ENCODE data around the gene CAMKV.
A peak's percentile ranks its signal among the peaks of the same experiment; 100 is the strongest.
"Not testable (repeated sequence)": the region's sequence is repeated elsewhere in the genome, so short reads cannot be mapped to it uniquely, and the experiment has no call there.

Gene CAMKV

DNA sequence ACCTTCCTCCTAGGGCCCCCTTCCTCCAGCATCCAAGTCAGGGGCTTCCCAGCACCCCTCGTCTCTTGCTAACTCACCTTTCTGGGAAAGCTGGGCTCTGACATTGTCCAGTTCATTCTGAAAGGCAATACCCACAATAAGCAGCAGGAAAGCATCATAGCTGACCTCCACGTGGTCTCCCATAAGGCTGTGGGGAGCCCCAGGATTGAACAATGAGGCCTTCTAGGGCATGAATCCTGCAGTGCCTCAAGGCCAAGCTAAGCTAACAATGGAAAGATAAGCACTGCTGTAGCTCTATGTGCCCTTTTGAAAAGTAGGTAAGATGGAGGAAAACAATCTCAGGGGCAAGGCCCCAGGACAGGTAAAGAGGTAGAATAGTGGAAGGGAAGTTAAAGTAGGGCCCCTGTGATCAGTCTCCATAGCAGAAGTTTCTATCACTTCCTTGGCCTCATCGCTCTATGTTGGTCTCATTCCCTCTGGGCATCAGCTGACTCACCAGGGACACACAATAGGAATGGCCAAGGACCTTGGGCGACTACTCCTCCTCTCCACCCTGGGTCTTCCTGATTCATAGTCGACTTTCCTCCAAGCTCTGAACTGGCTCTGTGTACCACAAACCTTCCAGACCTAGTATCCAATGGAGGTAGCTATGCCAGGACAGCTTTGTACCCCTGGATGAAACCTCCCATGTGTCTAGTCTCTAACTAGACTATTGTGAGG is 25.1 kb downstream of the CAMKV start:
- no peak for DNase-seq

DNA sequence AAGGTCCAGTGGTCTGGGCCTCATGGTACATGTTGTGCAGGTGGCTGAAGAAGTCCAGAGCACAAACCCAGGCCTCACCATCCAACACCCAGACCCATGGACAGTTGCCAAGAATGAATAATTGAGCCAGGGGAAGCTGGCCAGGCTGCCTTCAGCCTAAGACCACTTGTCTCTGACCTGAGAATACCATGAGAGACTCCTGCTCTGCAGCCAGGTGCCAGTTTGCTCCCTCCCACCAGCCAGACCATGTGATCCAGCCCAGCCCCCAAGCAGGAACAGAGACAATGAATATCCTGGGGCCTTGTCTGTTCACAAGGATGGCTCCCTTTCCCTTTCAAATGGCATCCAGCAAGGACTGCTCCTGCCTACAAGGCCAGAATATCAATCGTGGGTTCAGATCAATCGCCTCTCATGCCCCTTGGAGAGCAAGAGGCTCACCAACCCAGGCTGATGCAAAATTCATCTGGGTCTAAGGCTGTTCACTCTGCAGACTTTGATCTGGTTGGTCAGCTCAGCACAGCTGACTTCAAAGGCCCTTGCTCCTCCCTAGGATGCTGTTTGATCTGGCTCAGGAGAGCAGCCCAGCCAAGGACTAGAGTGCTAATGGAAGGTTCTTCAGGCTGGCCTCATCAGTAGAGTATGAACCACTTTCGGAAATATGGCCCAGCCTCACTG is 26.7 kb downstream of the CAMKV start:
- no peak for DNase-seq

DNA sequence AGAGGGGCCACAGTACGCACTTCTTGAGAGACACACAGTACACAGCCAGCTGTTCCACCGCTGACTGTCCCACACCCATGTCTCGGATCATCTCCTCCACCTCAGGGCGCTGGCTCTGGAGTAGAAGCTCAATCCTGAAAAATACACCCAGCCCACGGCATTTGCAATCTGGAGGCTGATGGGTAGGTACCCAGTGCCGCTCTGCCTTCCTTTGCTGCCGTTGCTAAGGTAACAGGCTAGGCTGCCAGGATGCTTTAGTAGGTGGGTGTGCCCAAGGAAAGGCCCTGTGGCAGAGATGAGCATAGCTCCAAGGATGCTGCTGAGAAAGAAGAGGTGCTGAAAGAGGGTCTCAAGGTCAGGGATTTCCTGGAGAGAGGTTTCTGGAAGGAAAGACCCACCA is 27.9 kb downstream of the CAMKV start:
- no peak for DNase-seq

DNA sequence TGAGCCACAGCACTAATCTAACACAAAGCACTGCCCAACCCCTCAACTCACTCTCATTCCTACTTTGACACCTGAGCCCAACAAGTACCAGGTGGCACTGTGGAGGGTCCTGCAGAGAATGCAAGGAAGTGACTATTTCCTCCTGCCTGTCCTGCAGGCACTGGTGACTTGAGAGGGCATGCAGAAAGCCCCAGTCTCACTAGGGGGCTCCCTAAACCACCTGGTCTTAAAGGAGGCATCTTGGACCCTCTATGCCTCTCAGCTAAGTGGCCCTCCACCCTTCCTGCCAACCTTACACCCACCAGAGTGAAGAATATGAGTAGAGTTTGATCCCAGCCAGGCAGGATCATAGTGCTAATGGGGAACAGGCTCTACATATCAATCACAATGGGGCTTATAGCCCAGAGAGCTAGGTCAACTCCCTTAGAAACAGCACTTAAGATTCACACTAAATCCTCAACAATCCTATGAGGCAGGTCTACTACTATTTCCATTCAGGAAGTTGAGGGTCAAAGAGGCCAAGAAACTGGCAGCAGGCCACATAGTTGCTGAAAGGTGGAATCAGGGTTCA is 28.5 kb downstream of the CAMKV start:
- DNase-seq, result no peak

DNA sequence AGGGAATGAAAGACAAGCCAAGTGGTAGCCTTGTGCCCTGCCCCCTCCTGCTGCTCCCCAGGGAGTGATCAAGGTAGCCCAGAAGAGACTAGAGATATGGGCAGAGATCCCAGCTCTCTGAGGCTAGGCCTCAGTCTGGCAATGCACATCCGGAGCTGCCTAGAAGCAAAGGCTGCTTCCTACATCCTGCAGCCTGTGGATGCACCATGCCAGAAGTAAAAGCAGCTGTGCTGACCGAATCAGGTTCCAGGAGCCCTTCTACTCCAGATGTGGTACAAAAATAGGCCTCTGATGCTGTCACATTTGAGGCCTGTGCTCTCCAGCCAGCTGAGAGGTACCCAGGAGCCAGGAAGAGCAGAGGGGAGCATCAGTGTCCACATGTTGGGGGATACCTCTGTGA is 29.3 kb downstream of the CAMKV start:
- DNase-seq, result no peak

DNA sequence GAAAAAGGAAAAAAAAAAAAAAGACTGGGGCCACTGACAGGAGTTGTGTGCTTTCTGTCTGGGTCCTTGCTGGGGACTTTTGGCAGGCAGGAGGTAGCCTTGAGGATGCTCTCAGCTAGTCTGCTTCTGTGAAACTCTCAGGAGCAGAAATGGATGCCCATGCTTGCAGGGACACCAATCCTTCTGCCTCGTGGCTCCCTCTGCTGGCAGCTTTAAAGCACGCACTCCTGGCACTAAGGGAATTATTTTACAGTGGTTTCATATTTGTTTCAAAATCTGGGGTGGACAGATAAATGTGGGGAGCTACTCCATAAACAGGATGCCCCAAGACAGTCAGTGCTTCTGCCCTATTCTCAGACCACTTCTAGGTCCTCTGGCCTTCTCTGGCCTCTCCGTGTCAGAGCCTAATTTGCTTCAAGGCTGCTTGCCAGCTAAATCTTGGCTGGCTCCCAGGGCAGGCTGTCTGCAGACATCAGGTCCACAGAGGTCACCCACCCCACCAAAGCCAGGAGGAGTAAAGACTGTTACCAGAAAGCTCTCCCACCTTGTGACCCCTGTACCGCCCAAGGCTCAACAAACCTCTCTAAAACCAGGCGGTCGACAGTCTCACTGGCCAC is 30.4 kb downstream of the CAMKV start:
- peak; percentile 70 to 72 for DNase-seq

DNA sequence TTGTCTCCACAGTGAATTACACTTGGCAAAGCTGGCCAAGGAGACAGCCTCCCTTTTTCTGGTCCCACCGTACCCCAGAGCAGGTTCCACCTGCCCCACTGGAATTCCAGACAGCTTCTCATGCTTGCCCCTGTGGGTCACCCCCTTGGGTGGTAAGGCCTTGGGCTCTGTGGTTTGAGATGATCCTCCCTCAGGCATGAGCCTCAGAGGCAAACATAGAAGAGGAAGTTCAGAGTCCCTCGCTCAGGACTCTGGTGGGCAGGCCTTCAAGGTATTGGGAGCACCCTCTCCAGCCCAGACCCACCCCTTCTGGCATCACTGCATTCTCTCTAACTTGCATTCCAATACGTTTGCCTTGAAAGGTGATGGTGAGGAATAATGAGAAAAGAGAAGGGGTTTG is 38.4 kb downstream of the CAMKV start:
- DNase-seq, result no peak

DNA sequence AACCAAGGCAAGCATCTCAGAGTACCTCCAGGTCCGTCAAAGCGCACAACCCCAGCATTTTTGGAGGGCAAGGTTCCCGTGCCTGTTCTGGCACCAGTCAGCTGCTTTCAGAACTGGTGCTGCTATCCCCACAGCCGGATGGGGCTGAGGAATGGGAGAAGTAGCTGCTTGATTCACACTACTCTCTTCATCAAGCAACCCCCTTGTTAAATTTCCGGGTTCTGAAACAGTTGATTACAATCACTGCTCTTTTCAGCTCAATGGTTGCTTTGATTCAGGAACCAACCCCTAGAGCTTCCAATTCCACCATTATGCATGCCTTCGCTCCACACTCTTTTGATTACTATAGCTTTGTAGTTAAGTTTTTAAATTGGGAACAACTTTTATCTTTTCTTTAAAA is 43.7 kb downstream of the CAMKV start:
- no peak for DNase-seq

DNA sequence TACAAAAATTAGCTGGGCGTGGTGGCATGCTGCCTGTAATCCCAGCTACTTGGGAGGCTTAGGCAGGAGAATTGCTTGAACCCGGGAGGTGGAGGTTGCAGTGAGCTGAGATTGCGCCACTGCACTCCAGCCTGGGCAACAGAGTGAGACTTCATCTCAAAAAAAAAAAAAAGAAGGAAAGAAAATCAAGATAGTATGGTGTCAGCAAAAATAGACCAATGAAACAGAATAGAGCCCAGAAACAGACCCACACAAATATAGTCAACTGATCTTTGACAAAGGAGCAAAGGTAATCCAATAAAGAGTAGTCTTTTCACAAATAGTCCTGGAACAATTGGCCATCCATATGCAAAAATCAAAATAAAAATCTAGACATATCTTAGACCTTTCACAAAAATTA is 46.6 kb downstream of the CAMKV start:
- DNase-seq, result not testable (repeated sequence)

DNA sequence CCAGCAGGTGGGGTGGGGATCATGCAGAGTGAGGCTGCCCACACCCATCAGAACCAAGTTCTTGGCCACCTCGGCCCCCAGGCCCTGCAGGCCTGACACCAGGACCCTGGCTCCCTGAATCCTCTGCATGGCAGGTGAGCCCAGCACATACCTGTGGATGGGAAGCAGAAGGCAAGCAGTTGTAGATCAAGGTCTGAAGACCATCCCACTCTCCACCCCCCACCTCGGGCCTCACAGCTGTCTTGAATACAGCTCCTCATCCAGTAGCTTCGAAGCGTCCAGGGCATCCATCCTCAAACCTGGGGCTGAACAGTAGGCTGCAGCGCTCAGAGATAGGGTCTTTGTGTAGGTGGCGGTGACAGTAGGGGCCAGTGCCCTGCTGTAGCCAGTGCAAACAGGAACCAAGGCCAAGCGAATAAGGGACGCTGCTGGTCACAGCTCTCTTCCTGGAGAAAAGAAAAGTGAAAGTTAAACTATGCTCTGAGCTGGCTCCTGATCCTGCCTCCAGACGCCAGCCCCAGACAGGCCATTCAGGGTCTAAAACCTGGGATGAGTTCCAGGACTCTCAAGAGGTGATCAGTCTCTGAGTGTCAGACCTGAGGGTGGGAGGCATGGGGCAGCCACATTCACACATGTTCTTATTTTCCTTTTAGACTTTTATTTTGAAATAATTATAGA is 56.1 kb downstream of the CAMKV start, which contains the start of gene UBA7:
UBA7 (minus strand) TSS at position 457 of the 678 bp plus-strand sequence; CDS start at position 291, 166 bp downstream.
- DNase-seq, result peak in 1 of 2 donors; percentile 25

DNA sequence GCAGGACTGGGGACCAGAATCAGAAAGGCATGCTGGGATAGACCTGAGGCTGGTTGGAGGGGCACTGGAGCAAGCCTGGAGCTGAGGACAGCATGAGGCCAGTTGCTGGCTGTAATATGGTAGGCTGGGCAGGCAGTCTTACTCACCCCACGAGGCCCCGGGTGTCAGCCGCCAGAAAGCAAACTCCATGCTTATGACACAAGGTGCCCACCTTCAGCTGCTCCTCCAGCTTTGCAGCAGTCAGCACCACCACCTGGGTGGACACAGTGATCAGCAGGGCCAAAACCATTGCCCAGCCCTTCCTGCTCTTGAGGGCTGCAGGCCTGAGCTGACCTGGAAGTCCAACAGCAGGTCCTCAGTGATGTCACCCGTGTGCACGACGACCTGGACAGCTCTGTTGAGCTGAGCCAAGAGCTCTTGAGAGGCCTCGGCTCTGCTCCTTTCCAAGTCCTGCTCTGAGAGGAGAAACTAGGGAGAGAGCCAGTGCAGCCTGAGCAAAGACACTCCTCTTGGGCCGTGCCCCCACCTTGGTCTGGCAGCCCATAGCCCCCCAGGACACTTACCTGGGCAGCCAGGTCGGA is 56.7 kb downstream of the CAMKV start:
- no peak for DNase-seq

All from stimulated activated CD4-positive, alpha-beta T cell treated with anti-CD3 and anti-CD28 coated beads, Interleukin-2, amount 100 ng/mL, for 48 hours (primary cell).